ENCODE data around the gene MLEC. TPM values are rescaled to one million over a fixed set of nuclear protein-coding genes. Genes with fewer than 3 reads are reported as not detected.

Gene MLEC
- total and polyA plus RNA-seq, 7 experiments from 2014 or later: 24.5 to 132 (median 41.6) TPM

DNA sequence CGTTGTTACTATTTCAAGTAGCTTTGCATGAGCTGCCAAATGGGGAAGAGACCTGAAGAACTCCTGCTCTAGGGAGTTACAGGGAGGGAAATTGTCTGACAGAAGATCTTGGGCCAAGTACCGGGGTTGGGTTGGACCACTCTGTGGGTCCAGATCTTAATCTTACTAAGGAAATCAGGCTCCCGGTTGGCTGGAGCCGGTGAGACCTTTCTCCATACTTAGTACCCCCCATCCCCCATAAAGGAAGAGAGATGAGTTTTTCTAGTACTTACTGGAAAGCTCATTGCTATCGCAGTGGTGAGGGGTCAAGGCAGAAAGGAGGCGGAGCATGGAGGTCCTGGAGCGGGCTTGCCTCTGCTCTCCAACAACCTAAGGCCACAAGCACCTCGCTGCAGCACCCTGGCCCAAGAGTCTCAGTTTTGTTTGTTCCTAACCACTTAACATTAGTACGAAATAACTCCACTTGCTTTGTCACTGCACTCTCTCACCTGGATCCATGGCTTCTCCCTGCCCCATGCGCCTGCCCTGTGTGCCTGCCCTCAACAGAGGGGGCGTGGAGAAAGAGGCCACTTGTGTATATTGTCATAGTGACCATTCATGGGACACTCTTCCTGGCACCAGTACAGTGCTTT lies 16.5 kb downstream of the MLEC start:
- DNase-seq: no peak
- Mint-ChIP-seq H3K4me1 (peaks cover 0 to 5% (median 0%) of the 10 kb centered on the region in 7 donors), H3K36me3 (peaks cover 4 to 30% (median 10%) of the 10 kb centered on the region in 5 donors), H3K27ac (no peak overlapping the region), H3K27me3 (no peaks in the 10 kb centered on the region), H3K9me3 (no peaks in the 10 kb centered on the region), H3K4me3 (no peak overlapping the region)
- ATAC-seq: no peak
- Histone ChIP-seq H3K4me1 (ENCODE audit: control insufficient read depth in 2 of 2, insufficient read depth in 2 of 2, low read length in 2 of 2) (no peaks in the 10 kb centered on the region), H3K9me3 (ENCODE audit: control insufficient read depth in 2 of 3, low read length in 3 of 3) (no peaks in the 10 kb centered on the region), H3K27ac (ENCODE audit: low read depth, low read length) (no peak overlapping the region), H3K4me3 (ENCODE audit: low read length) (no peak overlapping the region), H3K36me3 (ENCODE audit: control insufficient read depth in 2 of 3, insufficient read depth in 3 of 3, low read length in 3 of 3) (peaks cover 0 to 46% (median 9%) of the 10 kb centered on the region in 3 experiments), H3K27me3 (ENCODE audit: control insufficient read depth in 2 of 2, insufficient read depth in 2 of 2, low read length in 2 of 2) (no peaks in the 10 kb centered on the region)
- POLR2A ChIA-PET: no interaction called here
- intact Hi-C loops (cut with micrococcal nuclease): no loop called here
- CTCF ChIA-PET: no interaction called here

DNA sequence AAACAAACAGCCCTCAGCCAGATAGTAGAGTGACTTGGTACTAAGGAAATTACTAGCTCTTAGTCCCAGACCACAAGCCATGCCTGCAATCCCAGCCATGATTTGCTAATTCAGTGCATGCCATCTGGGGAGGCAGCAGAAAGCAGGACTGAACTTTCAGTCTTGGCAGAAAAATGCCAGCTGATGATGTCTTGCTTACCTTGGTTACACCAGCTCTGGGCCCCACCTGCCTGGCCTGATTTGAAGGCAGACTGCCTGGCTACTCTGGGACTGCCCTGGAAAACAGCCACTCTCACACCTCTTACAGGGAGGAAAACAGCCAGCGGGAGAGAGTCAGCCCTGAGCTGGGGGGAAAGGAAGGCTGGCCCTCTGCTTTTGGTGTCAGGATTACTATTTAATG lies 18.7 kb downstream of the MLEC start:
- Mint-ChIP-seq H3K9me3 (no peaks in the 10 kb centered on the region), H3K27ac (no peak overlapping the region), H3K36me3 (peaks cover 4 to 16% (median 4%) of the 10 kb centered on the region in 5 donors), H3K27me3 (no peaks in the 10 kb centered on the region), H3K4me3 (no peak overlapping the region), H3K4me1 (peaks cover 6 to 13% (median 9%) of the 10 kb centered on the region in 7 donors)
- H3K36me3 ChIP-seq (ENCODE audit: control insufficient read depth in 2 of 3, insufficient read depth in 3 of 3, low read length in 3 of 3): peaks cover 0 to 24% (median 0%) of the 10 kb centered on the region in 3 experiments
- no peak overlapping the region for H3K27ac ChIP-seq (ENCODE audit: low read depth, low read length)
- H3K9me3 ChIP-seq (ENCODE audit: control insufficient read depth in 2 of 3, low read length in 3 of 3): no peaks in the 10 kb centered on the region
- H3K4me1 ChIP-seq (ENCODE audit: control insufficient read depth in 2 of 2, insufficient read depth in 2 of 2, low read length in 2 of 2): peaks cover 0 to 5% of the 10 kb centered on the region in 2 donors
- no peaks in the 10 kb centered on the region for H3K27me3 ChIP-seq (ENCODE audit: control insufficient read depth in 2 of 2, insufficient read depth in 2 of 2, low read length in 2 of 2)
- CTCF ChIA-PET: interaction anchor here (1.4 kb wide), 1 partner anchor 123 kb away, joined by 3 read pairs; no protein-coding TSS in a partner anchor
- ATAC-seq (no peak), DNase-seq (no peak)
- H3K4me3 ChIP-seq (ENCODE audit: low read length): no peak overlapping the region
- POLR2A ChIA-PET: no interaction called here
- intact Hi-C loops (cut with micrococcal nuclease): no loop called here

DNA sequence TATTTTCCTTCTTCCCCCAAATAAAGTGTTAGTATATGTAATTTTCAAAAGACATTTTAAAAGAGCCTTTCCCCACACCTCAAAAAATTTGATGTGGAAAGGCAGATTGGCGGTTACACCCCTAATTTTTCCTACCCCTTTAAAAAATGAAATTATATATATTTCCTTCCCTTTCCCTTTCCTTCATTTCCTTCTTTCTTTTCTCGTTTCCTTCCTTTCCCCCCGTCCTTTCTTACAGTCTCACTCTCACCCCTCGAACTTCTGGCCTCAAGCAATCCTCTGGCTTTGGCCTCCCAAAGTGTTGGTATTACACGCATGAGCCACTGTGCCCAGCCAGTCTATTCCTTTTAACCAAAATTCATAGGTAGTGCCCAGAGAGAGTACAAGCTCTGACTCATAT lies 19.1 kb downstream of the MLEC start:
- intact Hi-C loops (cut with micrococcal nuclease): no loop called here
- Mint-ChIP-seq H3K36me3 (peaks cover 0 to 12% (median 4%) of the 10 kb centered on the region in 5 donors), H3K27ac (no peak overlapping the region), H3K27me3 (no peaks in the 10 kb centered on the region), H3K4me1 (peaks cover 6 to 11% (median 10%) of the 10 kb centered on the region in 7 donors), H3K4me3 (no peak overlapping the region), H3K9me3 (no peaks in the 10 kb centered on the region)
- ATAC-seq (no peak), DNase-seq (no peak)
- ChIA-PET CTCF (interaction anchor here (1.4 kb wide), 1 partner anchor 123 kb away, joined by 3 read pairs; no protein-coding TSS in a partner anchor), POLR2A (no interaction called here)
- H3K9me3 ChIP-seq (ENCODE audit: control insufficient read depth in 2 of 3, low read length in 3 of 3): no peaks in the 10 kb centered on the region
- no peaks in the 10 kb centered on the region for H3K27me3 ChIP-seq (ENCODE audit: control insufficient read depth in 2 of 2, insufficient read depth in 2 of 2, low read length in 2 of 2)
- H3K27ac ChIP-seq (ENCODE audit: low read depth, low read length): no peak overlapping the region
- peaks cover 0 to 20% (median 0%) of the 10 kb centered on the region in 3 experiments for H3K36me3 ChIP-seq (ENCODE audit: control insufficient read depth in 2 of 3, insufficient read depth in 3 of 3, low read length in 3 of 3)
- H3K4me3 ChIP-seq (ENCODE audit: low read length): no peak overlapping the region
- peaks cover 2 to 5% of the 10 kb centered on the region in 2 donors for H3K4me1 ChIP-seq (ENCODE audit: control insufficient read depth in 2 of 2, insufficient read depth in 2 of 2, low read length in 2 of 2)

GRCh38 chr12:120708651-120709050 lies 21.7 kb downstream of the MLEC start:
- ChIA-PET CTCF (interaction anchor here (0.6 to 2.9 kb wide), 3 partner anchors 9 to 407 kb away, joined by 3 to 8 read pairs (median 5); no protein-coding TSS in a partner anchor), POLR2A (interaction anchor here (0.5 kb wide), 1 partner anchor 420 kb away, joined by 4 read pairs; no protein-coding TSS in a partner anchor)
- H3K27ac Mint-ChIP-seq: no peak overlapping the region
- H3K36me3 ChIP-seq (ENCODE audit: control insufficient read depth in 2 of 3, insufficient read depth in 3 of 3, low read length in 3 of 3): no peaks in the 10 kb centered on the region
- no peak overlapping the region for H3K4me3 ChIP-seq (ENCODE audit: low read length)
- no peak overlapping the region for H3K27ac ChIP-seq (ENCODE audit: low read depth, low read length)
- no peaks in the 10 kb centered on the region for H3K9me3 ChIP-seq (ENCODE audit: control insufficient read depth in 2 of 3, low read length in 3 of 3)
- peaks cover 16 to 35% (median 31%) of the 10 kb centered on the region in 7 donors for H3K4me1 Mint-ChIP-seq
- H3K36me3 Mint-ChIP-seq: peaks cover 0 to 10% (median under 1%) of the 10 kb centered on the region in 5 donors
- intact Hi-C loops (cut with micrococcal nuclease): loop anchor here in 1 of 2 donors (2.0 kb wide), 1 partner anchor 18 kb away; no protein-coding TSS in a partner anchor
- H3K27me3 ChIP-seq (ENCODE audit: control insufficient read depth in 2 of 2, insufficient read depth in 2 of 2, low read length in 2 of 2): no peaks in the 10 kb centered on the region
- ATAC-seq (no peak), DNase-seq (no peak)
- no peaks in the 10 kb centered on the region for H3K9me3 Mint-ChIP-seq
- peaks cover 5 to 7% of the 10 kb centered on the region in 2 donors for H3K4me1 ChIP-seq (ENCODE audit: control insufficient read depth in 2 of 2, insufficient read depth in 2 of 2, low read length in 2 of 2)
- H3K27me3 Mint-ChIP-seq: no peaks in the 10 kb centered on the region
- H3K4me3 Mint-ChIP-seq: peak overlapping the region in 5 of 10 donors; percentile 10 to 98 (median 57)

DNA sequence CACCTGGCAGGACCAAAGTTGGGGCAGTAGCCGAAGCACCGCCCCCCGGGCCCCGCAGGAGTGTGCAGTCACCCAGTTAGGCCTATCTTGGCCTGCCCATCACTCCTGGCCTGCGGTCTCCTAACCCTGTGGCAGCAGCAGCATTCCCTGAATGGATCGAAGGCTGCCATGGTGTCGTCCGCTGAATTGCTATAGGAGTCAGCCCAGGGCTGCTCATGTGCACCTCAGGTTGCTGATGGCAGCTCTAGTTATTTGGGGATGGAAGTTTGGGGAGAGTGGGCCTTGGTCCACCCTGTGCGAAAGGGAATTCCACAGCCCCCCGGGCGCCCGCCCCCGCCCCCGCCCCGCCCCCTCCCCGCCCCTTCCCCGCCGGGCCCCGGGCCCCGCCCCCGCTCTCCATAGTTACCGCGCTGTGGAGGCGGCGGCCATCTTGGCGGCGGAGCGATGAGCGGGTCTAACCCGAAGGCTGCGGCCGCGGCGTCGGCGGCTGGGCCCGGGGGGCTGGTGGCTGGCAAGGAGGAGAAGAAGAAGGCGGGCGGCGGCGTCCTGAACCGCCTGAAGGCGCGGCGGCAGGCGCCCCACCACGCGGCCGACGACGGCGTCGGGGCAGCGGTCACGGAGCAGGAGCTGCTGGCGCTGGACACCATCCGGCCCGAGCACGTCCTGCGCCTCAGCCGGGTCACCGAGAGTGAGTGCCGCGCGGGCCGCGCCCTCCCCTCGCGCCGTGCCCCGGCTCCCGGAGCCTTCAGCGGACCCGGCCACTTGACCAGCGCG lies 23.3 kb downstream of the MLEC start, which contains the start of gene UNC119B:
Gene UNC119B (plus strand): TSS at position 428 of the 774 bp plus-strand sequence. CDS start 17 bp downstream, at position 445.
- peaks cover 5 to 7% of the 10 kb centered on the region in 2 donors for H3K4me1 ChIP-seq (ENCODE audit: control insufficient read depth in 2 of 2, insufficient read depth in 2 of 2, low read length in 2 of 2)
- H3K36me3 ChIP-seq (ENCODE audit: control insufficient read depth in 2 of 3, insufficient read depth in 3 of 3, low read length in 3 of 3): peaks cover 0 to 10% (median 0%) of the 10 kb centered on the region in 3 experiments
- intact Hi-C loops (cut with micrococcal nuclease): loop anchor here (1.0 to 10.0 kb wide), 5 partner anchors 15 to 385 kb away; partner anchors contain the start of genes ACADS (in 1 of the 2) and HNF1A (in 1 of the 2)
- H3K4me3 ChIP-seq (ENCODE audit: low read length): peak within 1 kb of the TSS; percentile 69
- H3K27me3 Mint-ChIP-seq: no peaks in the 10 kb centered on the region
- H3K27me3 ChIP-seq (ENCODE audit: control insufficient read depth in 2 of 2, insufficient read depth in 2 of 2, low read length in 2 of 2): no peaks in the 10 kb centered on the region
- peaks cover 0 to 16% (median 5%) of the 10 kb centered on the region in 5 donors for H3K36me3 Mint-ChIP-seq
- ChIA-PET CTCF (interaction anchor here (0.7 to 2.9 kb wide), 6 partner anchors 11 to 274 kb away, joined by 3 to 17 read pairs (median 6); no protein-coding TSS in a partner anchor), POLR2A (interaction anchor here (0.6 to 1.3 kb wide), 3 partner anchors 129 to 690 kb away, joined by 3 read pairs; partner anchors contain the start of genes POP5 and RNF34)
- H3K4me3 Mint-ChIP-seq: peak within 1 kb of the TSS; percentile 87 to 98 (median 95)
- H3K4me1 Mint-ChIP-seq: peaks cover 20 to 40% (median 37%) of the 10 kb centered on the region in 7 donors
- no peaks in the 10 kb centered on the region for H3K9me3 Mint-ChIP-seq
- ATAC-seq (peak; percentile 92), DNase-seq (peak; percentile 53 to 82 (median 69))
- no peaks in the 10 kb centered on the region for H3K9me3 ChIP-seq (ENCODE audit: control insufficient read depth in 2 of 3, low read length in 3 of 3)
- peak within 1 kb of the TSS; percentile 87 to 96 (median 92) for H3K27ac Mint-ChIP-seq
- H3K27ac ChIP-seq (ENCODE audit: low read depth, low read length): peak within 1 kb of the TSS; percentile 83

GRCh38 chr12:120710805-120711296 lies 23.9 kb downstream of the MLEC start:
- Mint-ChIP-seq H3K36me3 (peaks cover 0 to 18% (median 6%) of the 10 kb centered on the region in 5 donors), H3K27ac (peak overlapping the region; percentile 87 to 96 (median 92)), H3K9me3 (no peaks in the 10 kb centered on the region), H3K4me1 (peaks cover 20 to 40% (median 37%) of the 10 kb centered on the region in 7 donors), H3K27me3 (no peaks in the 10 kb centered on the region), H3K4me3 (peak overlapping the region; percentile 87 to 98 (median 95))
- DNase-seq (peak in 5 of 9 donors; percentile 13 to 47 (median 23)), ATAC-seq (peak; percentile 33)
- Histone ChIP-seq H3K4me3 (ENCODE audit: low read length) (peak overlapping the region; percentile 69), H3K4me1 (ENCODE audit: control insufficient read depth in 2 of 2, insufficient read depth in 2 of 2, low read length in 2 of 2) (peaks cover 5 to 7% of the 10 kb centered on the region in 2 donors), H3K9me3 (ENCODE audit: control insufficient read depth in 2 of 3, low read length in 3 of 3) (no peaks in the 10 kb centered on the region), H3K36me3 (ENCODE audit: control insufficient read depth in 2 of 3, insufficient read depth in 3 of 3, low read length in 3 of 3) (peaks cover 0 to 12% (median 0%) of the 10 kb centered on the region in 3 experiments), H3K27me3 (ENCODE audit: control insufficient read depth in 2 of 2, insufficient read depth in 2 of 2, low read length in 2 of 2) (no peaks in the 10 kb centered on the region), H3K27ac (ENCODE audit: low read depth, low read length) (peak overlapping the region; percentile 83)
- intact Hi-C loops (cut with micrococcal nuclease): loop anchor here (1.0 to 10.0 kb wide), 5 partner anchors 14 to 386 kb away; partner anchors contain the start of genes ACADS (in 1 of the 2) and HNF1A (in 1 of the 2)
- ChIA-PET CTCF (interaction anchor here (0.7 to 2.2 kb wide), 4 partner anchors 9 to 274 kb away, joined by 3 to 17 read pairs (median 5); no protein-coding TSS in a partner anchor), POLR2A (interaction anchor here (0.7 to 1.2 kb wide), 3 partner anchors 15 to 689 kb away, joined by 3 read pairs; partner anchors contain the start of gene RNF34)

All from naive thymus-derived CD4-positive, alpha-beta T cell (primary cell).